A549 treated with Mapracorat at 1 μM for 4 hours (cell line): Measurements from ENCODE around the gene TOMT. TPM values are rescaled to one million over a fixed set of nuclear protein-coding genes. Genes with fewer than 3 reads are reported as not detected.

ENCODE experiments used
- total RNA-seq: library from RNA; stranded (reverse); fragments of 200-300 nt; extraction: Qiagen RNA extraction; gene quantifications from 5 replicates; pipeline ENCODE4 v1.2.3, GENCODE V29; 2022

The TOMT gene, protein sequence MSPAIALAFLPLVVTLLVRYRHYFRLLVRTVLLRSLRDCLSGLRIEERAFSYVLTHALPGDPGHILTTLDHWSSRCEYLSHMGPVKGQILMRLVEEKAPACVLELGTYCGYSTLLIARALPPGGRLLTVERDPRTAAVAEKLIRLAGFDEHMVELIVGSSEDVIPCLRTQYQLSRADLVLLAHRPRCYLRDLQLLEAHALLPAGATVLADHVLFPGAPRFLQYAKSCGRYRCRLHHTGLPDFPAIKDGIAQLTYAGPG
- not detected in 5 replicates for total RNA-seq

GRCh38 chr11:72105888-72106287 lies at the start of gene TOMT:
TOMT (plus strand) TSS chr11:72105924; CDS start chr11:72105952, 28 bp downstream.

DNA sequence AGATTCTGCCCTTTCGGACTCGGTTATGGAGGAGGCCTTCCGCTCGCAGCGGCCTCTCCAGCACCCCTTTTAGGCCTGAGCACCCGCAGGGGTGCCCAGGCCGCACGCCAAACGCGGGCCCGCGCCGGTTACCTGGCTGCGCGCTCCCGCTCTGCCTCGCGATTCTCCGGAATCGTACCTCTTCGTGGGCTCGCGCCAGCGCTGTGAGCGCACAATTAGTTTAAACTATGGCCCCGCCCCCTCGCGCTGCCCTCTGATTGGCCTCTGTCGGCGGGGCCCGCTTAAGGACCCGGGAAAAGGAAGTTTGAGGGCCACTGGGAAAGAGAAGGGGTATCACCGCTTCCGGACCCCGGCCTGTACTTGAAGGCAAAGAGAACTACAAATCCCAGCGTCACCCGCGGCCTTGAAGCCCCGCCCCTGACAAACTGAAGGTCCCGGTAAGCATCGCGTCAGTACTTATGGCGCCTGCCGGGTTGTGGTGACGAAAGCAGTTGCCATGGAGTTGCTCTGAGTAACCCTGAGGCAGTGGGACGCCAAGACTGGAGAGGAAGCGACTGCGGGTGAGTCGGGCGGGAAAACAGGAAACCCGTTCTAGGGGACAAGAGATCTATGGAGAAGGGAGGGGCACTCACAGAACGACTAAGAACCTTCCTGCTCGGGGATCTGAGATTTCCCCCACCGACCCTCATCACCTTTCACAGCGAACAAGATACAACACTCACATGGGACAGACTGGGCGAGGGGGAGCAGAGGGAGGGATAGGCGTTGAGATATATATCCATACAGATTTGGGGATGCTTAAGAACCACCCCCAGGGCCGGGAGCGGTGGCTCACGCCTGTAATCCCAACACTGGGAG lies 25.2 kb upstream of the TOMT start, which contains the start of the genes LRRC51 and NUMA1:
Gene LRRC51, plus strand, starts transcription at position 525 of the 858 bp plus-strand sequence. CDS start 8,234 bp downstream, outside the sequence.
Gene NUMA1, minus strand, starts transcription at position 217 of the 858 bp plus-strand sequence. CDS start 44,599 bp downstream, outside the sequence.

DNA sequence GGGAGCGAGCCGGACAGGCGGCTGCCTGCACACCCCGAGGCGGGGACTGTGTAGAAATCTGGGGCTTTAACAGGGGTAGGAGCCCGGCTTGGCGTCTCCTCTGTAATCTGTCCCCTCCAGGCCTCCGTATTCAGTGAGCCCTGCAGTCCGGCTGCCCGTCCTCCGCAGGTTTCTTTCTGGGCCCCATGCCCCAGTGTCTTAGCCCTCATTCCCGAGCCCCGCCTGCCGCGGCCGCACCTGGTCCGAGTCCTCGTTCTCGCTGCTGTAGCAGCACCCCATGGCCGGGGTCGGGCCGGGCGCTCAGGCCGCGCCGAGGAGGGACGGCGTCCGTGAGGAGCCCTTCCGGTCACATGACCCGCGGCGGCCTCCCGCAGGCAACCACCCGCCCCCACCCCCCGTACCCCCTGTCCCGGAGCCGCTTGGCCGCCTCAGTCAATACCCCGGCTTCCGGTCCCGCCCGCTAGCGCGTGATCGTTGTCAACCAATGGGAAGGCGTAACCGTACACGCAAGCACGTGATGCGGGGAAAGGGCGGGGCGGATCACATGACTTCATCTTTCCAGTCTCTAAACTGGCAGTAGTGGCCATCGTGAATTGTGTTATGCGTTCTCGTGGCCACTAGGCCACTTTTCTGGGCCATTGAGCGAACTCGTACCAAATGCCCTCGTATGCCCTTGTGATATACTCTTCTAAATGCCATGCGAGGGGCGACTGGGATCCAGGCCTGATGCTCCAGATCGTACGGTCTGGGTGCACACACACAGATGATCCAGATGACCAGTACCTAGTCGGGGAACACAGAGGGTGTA lies 2.6 kb upstream of the TOMT start, which contains the start of gene LAMTOR1:
Gene LAMTOR1, minus strand, starts transcription at position 352 of the 808 bp plus-strand sequence. Its CDS starts 73 bp downstream, at position 279.

GRCh38 chr11:72112143-72112977 lies 6.6 kb downstream of the TOMT start, which contains the start of gene ANAPC15:
ANAPC15 (minus strand) TSS chr11:72112695; CDS start chr11:72111276, 1,419 bp downstream.

DNA sequence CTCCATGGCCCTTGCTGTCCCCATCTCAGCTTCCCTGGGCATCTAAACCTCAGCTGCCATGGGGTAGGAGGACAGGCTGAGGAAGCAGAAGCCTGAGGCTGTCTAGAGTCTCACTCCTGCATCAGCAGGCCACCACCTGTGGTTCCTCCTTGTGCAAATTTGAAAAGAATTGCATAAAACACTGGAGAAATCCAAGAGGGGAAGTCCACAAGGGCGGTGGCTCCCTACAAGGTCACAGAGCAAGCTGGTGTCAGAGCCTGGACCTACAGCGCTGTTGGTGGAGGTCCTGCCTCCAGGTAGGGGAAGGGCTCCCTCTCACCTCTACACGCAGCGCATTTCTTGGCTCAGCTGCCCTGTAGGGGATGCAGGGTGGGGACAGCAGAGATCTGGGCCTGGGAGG lies 29.7 kb downstream of the TOMT start, which contains the start of gene FOLR3:
Gene FOLR3, plus strand, starts transcription at position 253 of the 400 bp plus-strand sequence. CDS start 228 bp downstream, outside the sequence.

Other genes with a start within 250 kb of the TOMT start
- not detected in 5 replicates for gene DEFB131B, start 227.5 kb upstream of the TOMT start, total RNA-seq
- 2.2 to 4.3 TPM (median 3.4 TPM) in 5 replicates for gene XNDC1N, start 177.3 kb upstream of the TOMT start, total RNA-seq
- 46.3 to 52.8 TPM (median 48.3 TPM) in 5 replicates for gene RNF121, start 176.9 kb upstream of the TOMT start, total RNA-seq
- 2.8 to 4.4 TPM (median 4.3 TPM) in 5 replicates for gene IL18BP, start 107.0 kb upstream of the TOMT start, total RNA-seq
- gene NUMA1, start 25.4 kb upstream of the TOMT start, total RNA-seq: 52.8 to 68.2 TPM (median 66.7 TPM) in 5 replicates
- 5.9 to 9.9 TPM (median 8.1 TPM) in 5 replicates for gene LRRC51, start 25.1 kb upstream of the TOMT start, total RNA-seq
- 134 to 155 TPM (median 136 TPM) in 5 replicates for gene LAMTOR1, start 2.6 kb upstream of the TOMT start, total RNA-seq
- 83.8 to 91.6 TPM (median 89.3 TPM) in 5 replicates for gene ANAPC15, start 6.8 kb downstream of the TOMT start, total RNA-seq
- gene FOLR3, start 29.8 kb downstream of the TOMT start, total RNA-seq: 0.19 TPM in 1 of 5 replicates, not detected in the others
- gene FOLR1, start 86.2 kb downstream of the TOMT start, total RNA-seq: not detected in 5 replicates
- gene FOLR2, start 110.9 kb downstream of the TOMT start, total RNA-seq: not detected in 5 replicates
- gene INPPL1, start 118.8 kb downstream of the TOMT start, total RNA-seq: 54.7 to 83.6 TPM (median 71.5 TPM) in 5 replicates
- not detected in 5 replicates for gene PHOX2A, start 138.3 kb downstream of the TOMT start, total RNA-seq